NCI-H146 treated with DMSO at 0.1 percent for 48 hours (cell line): Measurements from ENCODE around the gene CCDC120.

Source experiments
- DNase-seq: peaks from one replicate; lab custom pipeline; 2025; ENCODE audit not compliant: unreplicated experiment; lab: John Stamatoyannopoulos, UW

The CCDC120 gene

GRCh38 chrX:49058794-49059193 is at the start of gene CCDC120:
Gene CCDC120 (plus strand): TSS chrX:49058999. CDS start chrX:49062042, 3,043 bp downstream.
- DNase-seq = no peak

- no peak for DNase-seq
Observed at GRCh38 chrX:49019050-49019449, 39.7 kb upstream of the CCDC120 start.

- DNase-seq = no peak
Observed at GRCh38 chrX:49019599-49020249, 39.1 kb upstream of the CCDC120 start.

GRCh38 chrX:49029876-49030275 is 28.9 kb upstream of the CCDC120 start:
- no peak for DNase-seq

GRCh38 chrX:49030283-49030682 is 28.5 kb upstream of the CCDC120 start:
- no peak for DNase-seq

- DNase-seq = no peak
Observed at GRCh38 chrX:49037883-49038475, 20.8 kb upstream of the CCDC120 start.

- DNase-seq = no peak
Observed at GRCh38 chrX:49039598-49040375, 19.0 kb upstream of the CCDC120 start.

GRCh38 chrX:49040376-49040955 is 18.3 kb upstream of the CCDC120 start:
- no peak for DNase-seq

GRCh38 chrX:49041744-49042580 is 16.8 kb upstream of the CCDC120 start:
- no peak for DNase-seq

- DNase-seq = no peak
Observed at GRCh38 chrX:49042581-49043219, 16.1 kb upstream of the CCDC120 start.

- peak; percentile 94 for DNase-seq
Observed at GRCh38 chrX:49043220-49043986, 15.4 kb upstream of the CCDC120 start, which contains the start of gene TFE3. Gene TFE3 (minus strand): TSS chrX:49043357. CDS start chrX:49043226, 131 bp downstream.

GRCh38 chrX:49043987-49044281 is 14.9 kb upstream of the CCDC120 start:
- DNase-seq = no peak

- DNase-seq = peak; percentile 17
Observed at GRCh38 chrX:49053223-49054072, 5.4 kb upstream of the CCDC120 start.

- no peak for DNase-seq
Observed at GRCh38 chrX:49054073-49054762, 4.6 kb upstream of the CCDC120 start.

- no peak for DNase-seq
Observed at GRCh38 chrX:49059201-49059600, 402 bp downstream of the CCDC120 start.

GRCh38 chrX:49059681-49060085 is 884 bp downstream of the CCDC120 start:
- DNase-seq = no peak

- peak; percentile 25 for DNase-seq
Observed at GRCh38 chrX:49060914-49061313, 2.1 kb downstream of the CCDC120 start.

GRCh38 chrX:49061490-49061889 is 2.7 kb downstream of the CCDC120 start:
- no peak for DNase-seq
